ENCODE measurements around the gene HS3ST5.
"Not testable (repeated sequence)": the region's sequence is repeated elsewhere in the genome, so short reads cannot be mapped to it uniquely, and the experiment has no call there.

Gene HS3ST5

GRCh38 chr6:114032721-114033120 lies 310.1 kb downstream of the HS3ST5 start:
- DNase-seq: no peak

GRCh38 chr6:114030767-114031166 lies 312.1 kb downstream of the HS3ST5 start:
- no peak for DNase-seq

- no peak for DNase-seq
These were observed 318.1 kb downstream of the HS3ST5 start for GRCh38 chr6:114024746-114025145.

- DNase-seq: no peak
These were observed 322.6 kb downstream of the HS3ST5 start for GRCh38 chr6:114020196-114020595.

- not testable (repeated sequence) for DNase-seq
These were observed 325.7 kb downstream of the HS3ST5 start for GRCh38 chr6:114017146-114017545.

GRCh38 chr6:114014106-114014505 lies 328.7 kb downstream of the HS3ST5 start:
- not testable (repeated sequence) for DNase-seq

- DNase-seq: not testable (repeated sequence)
These were observed 331.3 kb downstream of the HS3ST5 start for GRCh38 chr6:114011486-114011885.

GRCh38 chr6:114010540-114010939 lies 332.3 kb downstream of the HS3ST5 start:
- DNase-seq: no peak

GRCh38 chr6:114009192-114009591 lies 333.6 kb downstream of the HS3ST5 start:
- DNase-seq: no peak

- DNase-seq: no peak
These were observed 334.5 kb downstream of the HS3ST5 start for GRCh38 chr6:114008331-114008730.

GRCh38 chr6:114007516-114007915 lies 335.3 kb downstream of the HS3ST5 start:
- DNase-seq: peak; percentile 19

Measured in activated CD4-positive, alpha-beta T cell treated with anti-CD3 and anti-CD28 coated beads for 48 hours (primary cell).